Esophagus muscularis mucosa (tissue), 4 donors: ENCODE measurements around the gene KLHL24. TPM values are rescaled to one million over a fixed set of nuclear protein-coding genes. Genes with fewer than 3 reads are reported as not detected.
"Not testable (repeated sequence)": the region's sequence is repeated elsewhere in the genome, so short reads cannot be mapped to it uniquely, and the experiment has no call there.

ENCODE experiments used
- DNase-seq: peaks from one replicate; pipeline ENCODE4 v3.0.0-alpha.2; 2017; ENCODE audit errors: extremely low spot score
- H3K27ac ChIP-seq, 4 donors: fragments of 200-600 bp; sonication (generic); replicated peaks in 1 of 4; 1 replicate in 3 of 4; 2 replicates in 1 of 4; pipeline ENCODE4 v1.5.1; 2016 to 2019; ENCODE audit warnings: mild to moderate bottlenecking in 1 of 4
- H3K27me3 ChIP-seq, 4 donors: fragments of 200-600 bp; sonication (generic); one replicate each; pipeline versions ENCODE4 v1.5.1 to v1.6.0; 2016 to 2019
- H3K36me3 ChIP-seq, 4 donors: fragments of 200-600 bp; sonication (generic); one replicate each; pipeline ENCODE4 v1.5.1; 2016 to 2019
- H3K4me1 ChIP-seq, 4 donors: fragments of 200-600 bp; sonication (generic); one replicate each; pipeline ENCODE4 v1.5.1; 2016 to 2019
- H3K4me3 ChIP-seq, 4 donors: fragments of 200-600 bp; sonication (generic); 1 replicate in 2 of 4; 2 replicates in 2 of 4; pipeline ENCODE4 v1.5.1; 2016 to 2019; ENCODE audit warnings: mild to moderate bottlenecking in 4 of 4, moderate library complexity in 1 of 4
- H3K9me3 ChIP-seq, 4 donors: fragments of 200-600 bp; sonication (generic); 1 replicate in 3 of 4; 2 replicates in 1 of 4; pipeline ENCODE4 v1.5.1; 2016 to 2019
- EP300 ChIP-seq: sonication (generic); formaldehyde crosslinking; IDR thresholded peaks from one replicate; pipeline ENCODE4 v1.6.1; 2017; ENCODE audit warnings: antibody characterized with exemption
- POLR2A ChIP-seq: fragments of 450-650 bp; IDR thresholded peaks from one replicate; pipeline ENCODE4 v1.6.1; 2017; ENCODE audit warnings: antibody characterized with exemption, moderate library complexity, mild to moderate bottlenecking, low read depth
- POLR2AphosphoS5 ChIP-seq, 2 donors: sonication (generic); formaldehyde crosslinking; IDR thresholded peaks; one replicate each; pipeline ENCODE4 v1.6.1; 2017; ENCODE audit warnings: antibody characterized with exemption in 2 of 2
- WGBS: methylation state at CpG from one replicate; pipeline ENCODE4 v1.1.5; 2018; 5-methylcytosine and 5-hydroxymethylcytosine counted together
- intact Hi-C: fragments of 100-400 bp; cut with DNase I; formaldehyde crosslinking; loops from one replicate; pipeline ENCODE4 v1.15.1; 2023
- total RNA-seq, 4 donors: library from RNA; depleted of rRNA; stranded (reverse); fragments of >200 nt; gene quantifications; one replicate each; pipeline versions ENCODE4 v1.1.0 to v1.2.1, GENCODE V29; 2016
- TF ChIP-seq, protein P1 (sequence below), 3 experiments: fragments of 200-600 bp in 2 of 3; fragments of 450-650 bp in 1 of 3; sonication (generic) in 2 of 3; IDR thresholded peaks; one replicate each; pipeline ENCODE4 v1.5.1; 2017 to 2019; ENCODE audit warnings: antibody characterized with exemption in 3 of 3, mild to moderate bottlenecking in 2 of 3, moderate library complexity in 1 of 3

KLHL24 gene
- total RNA-seq, 4 donors from 2014 or later, result 87.5 to 166 (median 123) TPM

DNA sequence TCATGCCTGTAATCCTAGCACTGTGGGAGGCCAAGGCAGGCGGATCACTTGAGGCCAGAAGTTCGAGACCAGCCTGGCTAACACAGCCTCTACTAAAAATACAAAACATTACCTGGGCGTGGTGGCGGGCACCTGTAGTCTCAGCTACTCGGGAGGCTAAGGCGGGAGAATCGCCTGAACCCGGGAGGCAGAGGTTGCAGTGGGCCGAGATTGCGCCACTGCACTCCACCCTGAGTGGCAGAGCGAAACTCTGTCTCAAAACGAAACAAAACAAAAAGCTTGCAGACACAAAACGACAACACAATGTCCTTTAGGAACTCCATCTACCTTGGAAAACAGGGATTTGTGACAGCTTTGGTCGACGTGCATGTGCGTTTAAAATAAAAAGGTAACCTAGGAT is 716 bp upstream of the KLHL24 start:
- no peak for DNase-seq
- no peak for TF ChIP-seq POLR2AphosphoS5 (IDR thresholded peaks at IDR 0.05)
- TF ChIP-seq, protein P1, sequence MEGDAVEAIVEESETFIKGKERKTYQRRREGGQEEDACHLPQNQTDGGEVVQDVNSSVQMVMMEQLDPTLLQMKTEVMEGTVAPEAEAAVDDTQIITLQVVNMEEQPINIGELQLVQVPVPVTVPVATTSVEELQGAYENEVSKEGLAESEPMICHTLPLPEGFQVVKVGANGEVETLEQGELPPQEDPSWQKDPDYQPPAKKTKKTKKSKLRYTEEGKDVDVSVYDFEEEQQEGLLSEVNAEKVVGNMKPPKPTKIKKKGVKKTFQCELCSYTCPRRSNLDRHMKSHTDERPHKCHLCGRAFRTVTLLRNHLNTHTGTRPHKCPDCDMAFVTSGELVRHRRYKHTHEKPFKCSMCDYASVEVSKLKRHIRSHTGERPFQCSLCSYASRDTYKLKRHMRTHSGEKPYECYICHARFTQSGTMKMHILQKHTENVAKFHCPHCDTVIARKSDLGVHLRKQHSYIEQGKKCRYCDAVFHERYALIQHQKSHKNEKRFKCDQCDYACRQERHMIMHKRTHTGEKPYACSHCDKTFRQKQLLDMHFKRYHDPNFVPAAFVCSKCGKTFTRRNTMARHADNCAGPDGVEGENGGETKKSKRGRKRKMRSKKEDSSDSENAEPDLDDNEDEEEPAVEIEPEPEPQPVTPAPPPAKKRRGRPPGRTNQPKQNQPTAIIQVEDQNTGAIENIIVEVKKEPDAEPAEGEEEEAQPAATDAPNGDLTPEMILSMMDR (IDR thresholded peaks at IDR 0.05), result no peak
- no peak for TF ChIP-seq EP300
- no peak for TF ChIP-seq POLR2A
- H3K4me1 ChIP-seq, result peaks cover 26 to 35% (median 32%) of the 10 kb centered on the region in 4 donors
- no peaks in the 10 kb centered on the region for H3K9me3 ChIP-seq
- H3K36me3 ChIP-seq, result no peaks in the 10 kb centered on the region
- peak overlapping the region in 3 of 4 donors; percentile 93 to 99 (median 95) for H3K4me3 ChIP-seq
- H3K27ac ChIP-seq, result peak overlapping the region; percentile 93 to 99 (median 99)
- 68% methylated on average over 16 of the region's 16 CpGs for WGBS
- intact Hi-C loops, result loop anchor here (2.0 kb wide), 1 partner anchor 62 kb away; the partner anchor contains the start of gene YEATS2
- H3K27me3 ChIP-seq, result no peaks in the 10 kb centered on the region

DNA sequence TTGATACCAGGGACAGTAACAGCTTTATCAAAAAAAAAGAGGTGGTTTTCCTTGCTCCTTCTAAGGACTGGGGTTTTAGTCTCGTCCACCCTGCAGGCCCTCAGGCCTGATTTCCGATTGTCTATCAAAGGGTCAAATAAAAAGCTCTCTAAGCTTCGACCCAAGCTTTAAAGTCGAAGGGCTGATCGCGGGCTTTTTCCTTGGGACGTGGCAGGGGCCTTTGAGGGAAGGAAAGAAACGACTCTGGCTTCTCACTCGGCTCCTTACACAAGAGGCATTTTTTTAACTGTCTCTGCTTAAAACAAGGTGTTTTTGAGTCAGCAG is 354 bp upstream of the KLHL24 start:
- H3K9me3 ChIP-seq, result no peaks in the 10 kb centered on the region
- no peak for DNase-seq
- no peaks in the 10 kb centered on the region for H3K36me3 ChIP-seq
- peaks cover 30 to 39% (median 34%) of the 10 kb centered on the region in 4 donors for H3K4me1 ChIP-seq
- H3K4me3 ChIP-seq, result peak overlapping the region; percentile 82 to 99 (median 94)
- TF ChIP-seq POLR2AphosphoS5 (IDR thresholded peaks at IDR 0.05) (no peak), EP300 (no peak), POLR2A (no peak)
- TF ChIP-seq, protein P1 (IDR thresholded peaks at IDR 0.05), result no peak
- H3K27me3 ChIP-seq, result no peaks in the 10 kb centered on the region
- intact Hi-C loops, result loop anchor here (2.0 kb wide), 1 partner anchor 62 kb away; the partner anchor contains the start of gene YEATS2
- under 1% methylated on average over 9 of the region's 9 CpGs for WGBS
- peak overlapping the region; percentile 93 to 99 (median 99) for H3K27ac ChIP-seq

DNA sequence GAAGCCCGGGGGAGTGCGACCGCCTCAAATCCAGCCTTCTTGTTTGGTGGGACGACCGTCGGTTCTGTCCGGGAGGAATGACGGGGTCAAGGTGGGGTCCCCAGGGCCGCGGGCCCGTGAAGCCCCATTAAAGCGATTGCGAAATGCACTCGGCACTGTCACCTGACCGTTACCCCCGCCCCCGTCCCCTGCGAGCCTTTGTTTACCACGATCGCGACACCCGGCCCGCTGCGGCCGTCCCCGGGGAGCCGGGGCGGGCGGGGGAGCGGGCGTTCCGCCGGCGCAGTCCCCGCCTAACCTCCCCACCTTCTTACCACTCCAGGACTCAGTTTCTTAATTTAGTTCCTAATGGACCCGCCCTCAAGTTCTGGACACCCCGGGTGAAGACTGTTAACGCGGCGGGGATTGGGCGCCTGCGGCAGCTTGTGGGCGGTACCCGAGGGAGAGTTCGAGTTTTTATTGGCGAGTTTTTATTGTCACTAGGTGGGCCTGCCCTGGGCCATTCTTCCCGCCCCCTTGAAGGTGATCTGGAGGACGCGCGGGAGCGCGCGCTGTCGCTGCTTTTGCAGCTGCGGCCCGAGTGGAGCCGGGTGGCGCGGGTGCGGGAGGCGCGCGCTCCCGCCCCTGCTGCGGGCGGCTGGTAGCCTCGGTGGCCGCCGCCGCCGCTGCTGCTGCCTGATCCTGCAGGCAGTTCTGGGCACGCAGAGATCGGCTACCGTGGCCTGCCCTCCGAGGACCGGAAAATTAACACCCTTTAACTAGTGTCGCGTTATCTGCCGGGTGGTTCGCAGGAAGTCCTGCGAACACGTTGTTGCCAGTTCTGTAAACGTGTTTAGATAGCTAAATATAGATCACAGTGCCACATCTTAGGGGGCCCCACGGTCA is 1.0 kb downstream of the KLHL24 start:
- H3K36me3 ChIP-seq, result no peaks in the 10 kb centered on the region
- H3K4me1 ChIP-seq, result peaks cover 33 to 52% (median 44%) of the 10 kb centered on the region in 4 donors
- peak overlapping the region; percentile 93 to 99 (median 99) for H3K27ac ChIP-seq
- no peaks in the 10 kb centered on the region for H3K9me3 ChIP-seq
- intact Hi-C loops, result no loop called here
- 2% methylated on average over 30 of the region's 84 CpGs for WGBS
- DNase-seq, result peak; percentile 98
- H3K27me3 ChIP-seq, result no peaks in the 10 kb centered on the region
- H3K4me3 ChIP-seq, result peak overlapping the region; percentile 82 to 99 (median 94)
- TF ChIP-seq, protein P1 (IDR thresholded peaks at IDR 0.05), result no peak
- TF ChIP-seq EP300 (no peak), POLR2AphosphoS5 (IDR thresholded peaks at IDR 0.05) (peak; percentile 79 to 83), POLR2A (peak; percentile 39)

DNA sequence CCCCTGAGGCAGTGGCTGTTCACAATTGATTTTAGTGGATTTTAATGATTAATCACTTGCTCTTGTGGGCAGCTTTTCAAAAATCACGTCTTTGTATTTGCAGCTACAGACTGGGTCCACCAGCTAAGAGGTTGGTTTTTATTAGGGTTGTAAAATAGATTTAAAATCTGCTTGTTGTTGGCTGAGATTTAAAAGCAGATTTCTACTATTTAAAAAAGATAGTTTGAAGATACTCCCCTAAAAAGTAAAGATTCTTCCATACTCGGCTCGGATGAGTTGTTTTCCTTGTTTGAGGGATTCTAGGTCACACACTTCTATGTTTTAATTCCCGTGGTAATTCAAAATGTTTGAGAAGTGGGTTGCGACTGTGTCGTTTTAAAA is 1.7 kb downstream of the KLHL24 start:
- peaks cover 37 to 58% (median 51%) of the 10 kb centered on the region in 4 donors for H3K4me1 ChIP-seq
- peak overlapping the region; percentile 82 to 99 (median 94) for H3K4me3 ChIP-seq
- WGBS, result 19% methylated on average over 6 of the region's 6 CpGs
- intact Hi-C loops, result no loop called here
- DNase-seq, result no peak
- no peaks in the 10 kb centered on the region for H3K9me3 ChIP-seq
- H3K27me3 ChIP-seq, result no peaks in the 10 kb centered on the region
- H3K27ac ChIP-seq, result peak overlapping the region; percentile 93 to 99 (median 99)
- H3K36me3 ChIP-seq, result no peaks in the 10 kb centered on the region
- TF ChIP-seq POLR2A (no peak), EP300 (no peak), POLR2AphosphoS5 (IDR thresholded peaks at IDR 0.05) (no peak)
- TF ChIP-seq, protein P1 (IDR thresholded peaks at IDR 0.05), result no peak

DNA sequence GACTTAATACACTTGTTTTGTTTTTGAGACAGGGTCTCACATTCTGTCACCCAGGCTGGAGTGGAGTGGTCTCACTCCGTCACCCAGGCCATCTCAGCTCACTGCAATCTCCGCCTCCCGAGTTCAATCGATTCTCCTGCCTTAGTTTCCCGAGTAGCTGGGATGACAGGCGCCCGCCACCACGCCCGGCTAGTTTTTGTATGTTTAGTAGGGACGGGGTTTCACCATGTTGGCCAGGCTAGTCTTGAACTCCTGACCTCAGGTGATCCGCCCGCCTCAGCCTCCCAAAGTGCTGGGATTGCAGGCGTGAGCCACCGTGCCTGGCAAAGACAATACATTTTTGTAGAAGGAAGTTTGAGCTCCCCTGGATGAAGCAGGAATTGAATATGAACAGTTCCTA is 2.2 kb downstream of the KLHL24 start:
- H3K4me3 ChIP-seq, result peak overlapping the region in 3 of 4 donors; percentile 93 to 99 (median 95)
- H3K36me3 ChIP-seq, intact Hi-C loops: not testable (repeated sequence)

More for the DNA sequence above, 2.2 kb downstream of the KLHL24 start:
- 79% methylated on average over 14 of the region's 14 CpGs for WGBS
- peaks cover 38 to 64% (median 53%) of the 10 kb centered on the region in 4 donors for H3K4me1 ChIP-seq
- H3K27me3 ChIP-seq, DNase-seq, H3K9me3 ChIP-seq: not testable (repeated sequence)
- peak overlapping the region; percentile 93 to 99 (median 99) for H3K27ac ChIP-seq
